K562 (cell line): ENCODE results near the gene FHIT. TPM values are rescaled to one million over a fixed set of nuclear protein-coding genes. Genes with fewer than 3 reads are reported as not detected.

Experiments used
- ATAC-seq: fragments of 200-7000 bp; cut with Tn5 transposase; 3 replicates; pipeline ENCODE4 v1.9.1; 2020; ENCODE audit warnings: moderate library complexity
- BruUV-seq: library from RNA; stranded (reverse); fragments of 400-500 nt; replicated peaks from 2 replicates; lab custom pipeline; 2021; lab: Mats Ljungman, UMichigan
- CTCF ChIA-PET: fragments of 300-600 bp; formaldehyde crosslinking; extraction: SDS; loops from one replicate; lab custom pipeline; 2021; ENCODE audit warnings: low intra/inter-chr PET ratio; lab: Yijun Ruan, JAX
- POLR2A ChIA-PET: fragments of 300-600, 350-650 bp; sonication (Branson Sonifier 250); formaldehyde crosslinking; extraction: SDS; loops from one replicate; lab custom pipeline; 2021; ENCODE audit warnings: antibody characterized with exemption, inconsistent platforms; lab: Yijun Ruan, JAX
- DNase-seq, 4 experiments: peaks; one replicate each; pipeline versions ENCODE4 v3.0.0 to v3.0.0-alpha.2; 2011 to 2018; ENCODE audit warnings: low spot score in 3 of 4, mixed read lengths in 3 of 4; ENCODE audit errors: extremely low read depth in 1 of 4
- FAIRE-seq: peaks from 2 replicates; lab custom pipeline; 2011; peaks lifted over from hg19 to GRCh38; lab: Jason Lieb, UNC
- H2AFZ ChIP-seq: 2 replicates; pipeline ENCODE4 v1.6.0; 2011; ENCODE audit warnings: low read depth, low read length, control low read depth, inconsistent platforms
- H3K27ac ChIP-seq: fragments of 200-600 bp; 3 replicates; pipeline ENCODE4 v1.8.0; 2011; ENCODE audit warnings: low read depth, mild to moderate bottlenecking, control low read depth, inconsistent platforms, low read length, moderate library complexity, mixed read lengths; ENCODE audit errors: extremely low read depth
- H3K27me3 ChIP-seq, 2 experiments: fragments of 300-600 bp in 1 of 2; 2 replicates in 1 of 2; 3 replicates in 1 of 2; pipeline versions ENCODE4 v1.6.0 to v1.8.0; 2011; ENCODE audit warnings: inconsistent platforms in 2 of 2, low read length in 2 of 2, mild to moderate bottlenecking in 1 of 2, mixed read lengths in 1 of 2, moderate library complexity in 1 of 2; ENCODE audit not compliant: control insufficient read depth in 2 of 2, insufficient read depth in 2 of 2
- H3K36me3 ChIP-seq: fragments of 300-600 bp; 3 replicates; pipeline ENCODE4 v1.8.0; 2011; ENCODE audit warnings: mild to moderate bottlenecking, low read length, inconsistent platforms; ENCODE audit not compliant: control insufficient read depth, insufficient read depth
- H3K4me1 ChIP-seq, 2 experiments: fragments of 200-600 bp in 1 of 2; replicated peaks in 1 of 2; 2 replicates in 1 of 2; 3 replicates in 1 of 2; pipeline versions ENCODE4 v1.5.1 to v1.8.0; 2011; ENCODE audit warnings: inconsistent platforms in 2 of 2, low read length in 2 of 2, mild to moderate bottlenecking in 1 of 2, mixed read lengths in 1 of 2, moderate library complexity in 1 of 2; ENCODE audit not compliant: control insufficient read depth in 2 of 2, insufficient read depth in 2 of 2
- H3K4me2 ChIP-seq: 2 replicates; pipeline ENCODE4 v1.6.1; 2011; ENCODE audit warnings: low read length, control low read depth, inconsistent platforms, mixed read lengths; ENCODE audit not compliant: insufficient read depth
- H3K4me3 ChIP-seq: fragments of 200-600 bp; sonication (generic), shearing (Covaris generic); 2 replicates; pipeline ENCODE4 v1.5.1; 2016; ENCODE audit warnings: control low read depth, inconsistent platforms
- H3K79me2 ChIP-seq: fragments of 200-600 bp; 3 replicates; pipeline ENCODE4 v1.8.0; 2011; ENCODE audit warnings: low read length, inconsistent platforms; ENCODE audit not compliant: control insufficient read depth, insufficient read depth
- H3K9ac ChIP-seq, 2 experiments: 2 replicates each; pipeline versions ENCODE4 v1.6.0 to v1.6.1; 2011; ENCODE audit warnings: low read depth in 2 of 2, low read length in 2 of 2, control low read depth in 1 of 2, inconsistent platforms in 1 of 2, mild to moderate bottlenecking in 1 of 2, mixed read lengths in 1 of 2; ENCODE audit not compliant: insufficient read depth in 1 of 2
- H3K9me1 ChIP-seq: one replicate; pipeline ENCODE4 v1.6.0; 2011; ENCODE audit warnings: inconsistent platforms, mild to moderate bottlenecking, low read length, moderate library complexity; ENCODE audit not compliant: control insufficient read depth, insufficient read depth
- H3K9me3 ChIP-seq: replicated peaks from 2 replicates; pipeline ENCODE4 v1.5.1; 2011; ENCODE audit warnings: low read depth, low read length, inconsistent platforms; ENCODE audit not compliant: control insufficient read depth, insufficient read depth
- H4K20me1 ChIP-seq: replicated peaks from 2 replicates; pipeline ENCODE4 v1.6.1; 2011; ENCODE audit warnings: low read length, inconsistent platforms, mixed read lengths; ENCODE audit not compliant: control insufficient read depth, insufficient read depth
- ARID4B ChIP-seq: sonication (generic); formaldehyde crosslinking; IDR thresholded peaks from 2 replicates; pipeline ENCODE4 v1.8.0; 2022; ENCODE audit warnings: mild to moderate bottlenecking, missing genetic modification reagents
- FOXJ2 ChIP-seq: fragments of 200-800 bp; sonication (Bioruptor generic); IDR thresholded peaks from 2 replicates; pipeline ENCODE4 v1.6.1; 2016; ENCODE audit warnings: missing genetic modification characterization, missing compliant biosample characterization
- KDM4B ChIP-seq, 2 experiments: fragments of 450-650 bp in 1 of 2; sonication (generic) in 1 of 2; IDR thresholded peaks; 2 replicates each; pipeline ENCODE4 v1.6.1; 2016 to 2017; ENCODE audit warnings: borderline replicate concordance in 2 of 2, antibody characterized with exemption in 1 of 2, low read depth in 1 of 2, mild to moderate bottlenecking in 1 of 2
- TARDBP ChIP-seq: fragments of 450-650 bp; IDR thresholded peaks from 2 replicates; pipeline ENCODE4 v1.6.1; 2016
- TCF7L2 ChIP-seq: fragments of 150-350 bp; IDR thresholded peaks from 2 replicates; pipeline ENCODE4 v1.6.1; 2016; ENCODE audit warnings: low read depth, mild to moderate bottlenecking, low read length, moderate library complexity
- TFAM ChIP-seq: fragments of 250-450 bp; sonication (Bioruptor Pico); conservative IDR thresholded peaks from 2 replicates; pipeline ENCODE4 v1.5.0; 2021; ENCODE audit warnings: mild to moderate bottlenecking, moderate library complexity
- ZC3H8 ChIP-seq: fragments of 450-650 bp; IDR thresholded peaks from 2 replicates; pipeline ENCODE4 v1.6.1; 2017
- ZNF561 ChIP-seq: fragments of 450-650 bp; formaldehyde crosslinking; conservative IDR thresholded peaks from 2 replicates; pipeline ENCODE4 v1.4.0; 2020; ENCODE audit warnings: mild to moderate bottlenecking, moderate library complexity
- ZNF717 ChIP-seq: fragments of 250-450 bp; sonication (Bioruptor Pico); IDR thresholded peaks from 2 replicates; pipeline ENCODE4 v1.5.0; 2021
- WGBS: fragments of 100-300 bp; shearing (Covaris generic); methylation state at CpG from one replicate; pipeline ENCODE4 v1.1.6; 2016; ENCODE audit warnings: low coverage, mixed read lengths; ENCODE audit not compliant: insufficient coverage; ENCODE audit errors: missing lambda C conversion rate; 5-methylcytosine and 5-hydroxymethylcytosine counted together
- in situ Hi-C: fragments of 300-500 bp; cut with MboI; formaldehyde crosslinking; loops from 4 replicates; pipeline ENCODE4 v1.15.0; 2018; ENCODE audit warnings: inconsistent platforms, mixed read lengths
- intact Hi-C: fragments of 100-400 bp; cut with micrococcal nuclease; formaldehyde crosslinking; loops from 2 replicates; pipeline ENCODE4 v1.14.2; 2022
- polyA plus RNA-seq, 8 experiments: library from polyadenylated mRNA; depleted of rRNA in 4 of 8; stranded (reverse) in 5 of 8; unstranded in 3 of 8; fragments of >200 nt; fragmentation: Nextera tagmentation in 2 of 8; fragmentation: Illumina TruSeq in 1 of 8; extraction: Ambion mirVana in 2 of 8; extraction: Trizol in 1 of 8; gene quantifications; 2 replicates each; pipeline versions ENCODE4 v1.2.1 to v1.2.3, GENCODE V29; 2011 to 2014; ENCODE audit warnings: inconsistent platforms in 1 of 8, missing spikeins in 1 of 8
- total RNA-seq, 7 experiments: library from RNA; depleted of rRNA in 6 of 7; stranded (reverse); fragments of >200 nt in 6 of 7; fragmentation: Illumina TruSeq in 2 of 7; extraction: Trizol in 2 of 7; gene quantifications; 2 replicates each; pipeline versions ENCODE4 v1.2.1 to v1.2.3, GENCODE V29; 2011 to 2021; ENCODE audit warnings: low replicate concordance in 1 of 7
- TF ChIP-seq, protein P1 (sequence below), 2 experiments: fragments of 450-650 bp; IDR thresholded peaks; 2 replicates each; pipeline ENCODE4 v1.6.1; 2016; ENCODE audit warnings: mild to moderate bottlenecking in 2 of 2, borderline replicate concordance in 1 of 2, low read depth in 1 of 2, moderate library complexity in 1 of 2

Gene FHIT
- total and polyA plus RNA-seq, 9 of the 15 experiments (the other 6 are each of a cell fraction or from before 2014, with no cell fraction given), result 1.7 to 9.1 (median 4.3) TPM

DNA sequence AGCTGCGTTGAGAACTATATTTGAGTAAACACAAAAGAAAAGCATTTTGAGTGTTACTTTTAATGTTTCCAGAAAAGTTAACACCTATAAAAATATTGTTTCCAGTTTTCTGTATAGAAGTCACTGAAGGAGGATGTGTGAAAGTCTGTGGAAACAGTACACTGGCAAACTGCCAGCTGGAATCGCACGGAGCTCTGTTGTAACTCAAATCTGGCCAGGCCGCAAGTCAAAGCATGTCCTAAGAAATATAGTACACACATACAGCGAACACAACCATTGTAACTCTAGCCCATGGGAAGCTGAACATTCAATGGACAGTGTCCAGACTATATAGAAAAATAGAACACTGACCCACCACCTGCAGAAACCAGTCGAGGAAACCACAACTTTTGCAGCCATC, 657.2 kb downstream of the FHIT start:
- Histone ChIP-seq H3K9me1 (no peaks in the 10 kb centered on the region), H3K9me3 (no peaks in the 10 kb centered on the region), H3K79me2 (no peaks in the 10 kb centered on the region), H4K20me1 (no peaks in the 10 kb centered on the region), H3K27me3 (no peaks in the 10 kb centered on the region), H3K9ac (no peak overlapping the region), H3K27ac (no peak overlapping the region), H2AFZ (no peak overlapping the region), H3K36me3 (no peaks in the 10 kb centered on the region), H3K4me2 (no peak overlapping the region), H3K4me3 (no peak overlapping the region), H3K4me1 (no peaks in the 10 kb centered on the region)
- BruUV-seq, result no TSS peak
- FAIRE-seq (no peak), ATAC-seq (no peak), DNase-seq (no peak)
- ChIA-PET POLR2A (no interaction called here), CTCF (no interaction called here)
- in situ Hi-C loops, result no loop called here
- TF ChIP-seq ARID4B (CRISPR knock-in tag) (no peak), TCF7L2 (no peak), ZNF561 (no peak), TARDBP (no peak), KDM4B (IDR thresholded peaks at IDR 0.05; ENCODE audit: borderline replicate concordance in 2 of 2, low read depth in 1 of 2) (no peak), ZC3H8 (no peak), TFAM (no peak), ZNF717 (CRISPR knock-in tag) (no peak), FOXJ2 (tag) (no peak)
- TF ChIP-seq, protein P1, sequence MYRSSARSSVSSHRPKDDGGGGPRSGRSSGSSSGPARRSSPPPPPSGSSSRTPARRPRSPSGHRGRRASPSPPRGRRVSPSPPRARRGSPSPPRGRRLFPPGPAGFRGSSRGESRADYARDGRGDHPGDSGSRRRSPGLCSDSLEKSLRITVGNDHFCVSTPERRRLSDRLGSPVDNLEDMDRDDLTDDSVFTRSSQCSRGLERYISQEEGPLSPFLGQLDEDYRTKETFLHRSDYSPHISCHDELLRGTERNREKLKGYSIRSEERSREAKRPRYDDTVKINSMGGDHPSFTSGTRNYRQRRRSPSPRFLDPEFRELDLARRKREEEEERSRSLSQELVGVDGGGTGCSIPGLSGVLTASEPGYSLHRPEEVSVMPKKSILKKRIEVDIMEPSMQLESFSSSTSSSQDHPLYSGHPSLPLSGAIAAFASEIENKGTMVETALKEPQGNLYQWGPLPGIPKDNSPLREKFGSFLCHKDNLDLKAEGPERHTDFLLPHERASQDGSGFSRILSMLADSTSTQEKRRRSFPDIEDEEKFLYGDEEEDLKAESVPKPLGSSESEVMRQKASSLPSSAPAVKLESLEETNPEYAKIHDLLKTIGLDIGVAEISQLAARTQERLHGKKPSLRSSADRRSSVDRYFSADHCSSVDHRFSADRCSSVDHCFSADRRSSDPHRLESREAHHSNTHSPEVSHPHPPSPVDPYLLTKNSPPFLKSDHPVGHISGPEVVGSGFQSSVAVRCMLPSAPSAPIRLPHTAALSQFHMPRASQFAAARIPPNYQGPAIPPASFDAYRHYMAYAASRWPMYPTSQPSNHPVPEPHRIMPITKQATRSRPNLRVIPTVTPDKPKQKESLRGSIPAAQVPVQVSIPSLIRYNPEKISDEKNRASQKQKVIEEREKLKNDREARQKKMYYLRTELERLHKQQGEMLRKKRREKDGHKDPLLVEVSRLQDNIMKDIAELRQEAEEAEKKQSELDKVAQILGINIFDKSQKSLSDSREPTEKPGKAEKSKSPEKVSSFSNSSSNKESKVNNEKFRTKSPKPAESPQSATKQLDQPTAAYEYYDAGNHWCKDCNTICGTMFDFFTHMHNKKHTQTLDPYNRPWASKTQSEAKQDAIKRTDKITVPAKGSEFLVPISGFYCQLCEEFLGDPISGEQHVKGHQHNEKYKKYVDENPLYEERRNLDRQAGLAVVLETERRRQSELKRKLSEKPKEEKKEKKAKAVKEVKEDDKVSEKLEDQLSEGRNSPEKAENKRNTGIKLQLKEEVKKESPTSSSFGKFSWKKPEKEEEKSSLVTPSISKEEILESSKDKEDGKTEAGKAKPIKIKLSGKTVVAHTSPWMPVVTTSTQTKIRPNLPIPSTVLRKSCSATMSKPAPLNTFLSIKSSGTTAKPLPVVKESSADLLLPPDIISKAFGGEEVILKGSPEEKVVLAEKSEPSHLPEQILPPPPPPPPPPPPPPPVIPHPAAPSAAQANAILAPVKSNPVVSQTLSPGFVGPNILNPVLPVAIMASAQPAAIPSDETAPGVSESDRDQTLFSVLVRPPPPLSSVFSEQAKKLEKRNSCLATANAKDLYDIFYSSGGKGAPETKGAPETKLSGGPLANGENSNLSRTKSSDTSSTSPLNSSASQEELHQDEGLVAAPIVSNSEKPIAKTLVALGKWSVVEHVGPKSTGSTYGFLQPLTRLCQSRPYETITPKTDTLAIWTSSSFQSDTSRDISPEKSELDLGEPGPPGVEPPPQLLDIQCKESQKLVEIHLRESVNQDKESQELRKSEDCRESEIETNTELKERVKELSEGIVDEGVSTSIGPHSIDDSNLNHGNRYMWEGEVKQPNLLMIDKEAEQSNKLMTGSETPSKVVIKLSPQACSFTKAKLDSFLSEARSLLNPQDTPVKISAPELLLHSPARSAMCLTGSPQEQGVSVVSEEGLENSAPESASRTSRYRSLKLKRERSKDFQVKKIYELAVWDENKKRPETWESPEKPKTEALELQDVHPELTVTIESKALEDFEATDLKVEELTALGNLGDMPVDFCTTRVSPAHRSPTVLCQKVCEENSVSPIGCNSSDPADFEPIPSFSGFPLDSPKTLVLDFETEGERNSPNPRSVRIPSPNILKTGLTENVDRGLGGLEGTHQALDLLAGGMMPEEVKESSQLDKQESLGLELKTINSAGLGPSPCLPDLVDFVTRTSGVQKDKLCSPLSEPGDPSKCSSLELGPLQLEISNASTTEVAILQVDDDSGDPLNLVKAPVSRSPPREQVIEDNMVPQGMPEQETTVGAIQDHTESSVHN (IDR thresholded peaks at IDR 0.05; ENCODE audit: borderline replicate concordance in 1 of 2, low read depth in 1 of 2), result no peak
- WGBS, result 4% methylated on average over 3 of the region's 6 CpGs
- intact Hi-C loops, result no loop called here
